Islet precursor cell (in vitro differentiated cells): ENCODE measurements around the gene NMRK2.
A peak's percentile ranks its signal among the peaks of the same experiment; 100 is the strongest.

Source experiments
- DNase-seq: peaks from one replicate; pipeline ENCODE4 v3.0.0-alpha.2; 2018

Gene NMRK2

DNA sequence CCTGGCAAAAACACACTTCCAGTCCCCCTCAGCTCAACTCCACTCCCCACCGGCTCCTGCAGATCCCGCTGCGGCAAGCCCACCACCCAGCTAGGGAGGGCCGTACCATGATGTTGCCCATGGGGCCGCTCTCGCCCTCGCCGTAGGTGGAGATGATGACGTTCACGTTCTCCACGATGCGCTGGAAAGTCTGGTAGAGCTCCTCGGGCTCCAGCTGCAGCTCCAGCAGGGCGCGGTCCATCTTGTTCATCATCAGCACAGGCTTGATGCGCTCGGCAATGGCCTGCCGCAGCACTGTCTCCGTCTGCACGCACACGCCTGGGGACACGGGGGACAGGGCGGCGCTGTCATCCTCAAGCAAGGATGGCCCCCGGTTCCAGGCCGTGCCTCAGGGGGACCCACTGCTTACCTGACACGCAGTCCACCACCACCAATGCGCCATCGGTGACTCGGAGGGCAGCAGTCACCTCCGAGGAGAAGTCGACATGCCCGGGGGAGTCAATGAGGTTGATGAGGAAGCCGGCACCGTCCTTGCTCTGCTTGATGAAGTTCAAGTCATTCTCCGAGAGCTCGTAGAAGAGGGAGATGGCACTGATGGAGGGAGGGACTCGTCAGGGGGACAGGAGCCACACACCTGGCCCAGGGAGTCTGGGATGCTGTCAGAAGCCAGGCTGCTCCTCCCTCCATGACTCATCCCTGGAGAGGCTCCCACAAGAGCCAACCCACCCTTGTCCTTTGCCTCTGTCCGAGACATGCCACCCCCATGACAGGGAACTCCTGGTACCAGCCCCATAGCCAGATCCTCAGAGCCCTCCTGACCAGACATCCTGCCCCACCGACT lies 50.1 kb downstream of the NMRK2 start:
- DNase-seq = peak; percentile 85

DNA sequence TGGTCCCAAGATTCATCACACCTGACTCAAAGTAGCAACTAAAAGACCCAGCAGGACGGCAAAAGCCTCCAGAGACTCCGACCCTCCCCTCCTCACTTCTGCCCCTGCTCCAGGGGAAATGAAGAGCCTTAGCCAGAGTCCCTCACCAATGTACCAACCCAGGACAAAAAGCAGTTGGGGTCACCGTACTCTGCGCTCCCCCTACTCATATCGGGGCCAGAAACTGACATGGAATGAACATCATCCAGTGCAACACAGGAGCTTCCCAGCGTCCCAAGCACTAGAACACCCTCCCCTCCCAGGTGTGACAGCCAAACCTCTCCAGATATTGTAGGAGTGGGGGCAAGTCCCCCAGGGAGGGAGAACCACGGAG lies 50.7 kb downstream of the NMRK2 start:
- DNase-seq = no peak

DNA sequence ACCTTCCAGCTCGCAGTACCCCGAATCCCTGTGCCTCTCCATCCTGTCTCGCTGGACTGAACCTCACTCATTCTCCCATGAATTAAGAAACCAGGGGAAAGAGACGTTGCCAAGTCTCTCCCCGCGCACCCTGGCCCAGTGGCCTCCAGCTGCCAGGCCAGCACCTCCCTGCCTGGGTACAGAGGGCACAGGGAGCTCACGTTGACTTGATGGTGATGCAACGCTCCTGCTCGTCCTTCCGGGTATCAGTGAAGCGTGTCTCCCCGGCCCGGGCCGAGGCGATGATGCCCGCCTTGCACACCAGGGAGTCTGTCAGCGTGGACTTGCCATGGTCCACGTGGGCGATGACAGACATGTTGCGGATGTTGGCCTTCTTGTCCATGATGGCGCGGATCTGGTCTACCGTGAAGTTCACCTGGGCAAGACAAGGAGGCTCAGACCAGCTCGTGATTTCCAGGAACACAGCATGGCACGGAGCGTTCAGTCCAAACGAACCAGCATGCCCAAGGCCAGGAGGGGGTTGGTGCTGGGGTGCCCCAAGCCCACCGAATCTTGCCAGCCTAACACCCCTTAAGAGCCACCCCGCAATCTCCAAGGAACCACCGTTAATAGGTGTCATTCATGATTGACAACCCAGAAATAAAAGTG lies 51.2 kb downstream of the NMRK2 start:
- DNase-seq = no peak

DNA sequence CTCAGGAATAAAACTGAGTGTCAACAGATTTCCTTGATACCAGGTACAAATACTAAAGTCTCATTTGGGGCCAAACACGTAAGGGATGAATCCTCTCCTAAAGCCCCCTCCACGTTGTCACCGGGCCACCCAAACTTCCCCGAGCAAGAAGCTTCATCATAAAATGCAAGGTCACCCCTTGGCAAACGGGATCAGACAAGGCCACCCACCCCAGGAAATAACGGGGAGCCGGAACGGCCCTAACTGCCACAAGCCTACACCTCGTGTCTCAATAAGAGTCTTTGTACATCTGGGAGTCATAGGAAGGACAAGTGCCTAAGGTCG lies 51.7 kb downstream of the NMRK2 start:
- no peak for DNase-seq

DNA sequence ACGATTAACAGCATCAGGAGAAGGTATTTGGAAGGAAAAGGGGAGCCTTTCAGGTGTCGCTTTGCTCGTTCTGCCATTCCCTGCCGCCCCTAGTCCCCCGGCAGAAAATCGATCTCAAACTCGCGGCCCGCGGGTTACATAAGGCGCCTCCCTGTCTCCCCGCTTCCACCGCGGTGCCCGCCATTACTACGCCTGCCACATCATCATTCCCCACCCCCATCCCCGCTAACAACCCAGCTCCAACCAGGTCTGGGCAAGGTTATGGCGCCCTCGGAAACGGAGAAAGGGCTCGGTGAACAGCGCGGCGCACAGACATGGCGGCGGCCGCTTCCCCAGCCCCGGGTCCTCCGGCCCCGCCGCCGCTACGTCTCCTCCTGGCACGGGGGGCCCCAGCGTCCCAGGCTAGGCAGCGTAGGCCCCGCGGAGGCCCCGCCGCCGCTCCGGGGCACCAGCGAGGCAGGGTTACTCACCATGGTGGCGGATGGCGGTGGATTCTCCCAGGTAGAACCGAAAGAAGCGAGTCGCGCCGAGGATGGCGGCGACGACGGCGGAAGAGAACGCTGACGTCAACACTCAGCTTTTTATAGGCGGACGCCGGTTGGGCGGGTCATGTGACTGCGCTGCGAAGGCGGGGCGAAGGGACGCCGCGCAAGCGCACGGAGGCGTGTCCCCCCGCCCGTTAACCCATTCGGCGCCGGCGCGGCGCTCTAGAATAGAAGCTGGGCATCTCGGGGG lies 52.2 kb downstream of the NMRK2 start, which contains the start of gene EEF2:
EEF2 (minus strand) TSS at position 556 of the 735 bp plus-strand sequence; CDS start at position 473, 83 bp downstream.
- DNase-seq = peak; percentile 87

DNA sequence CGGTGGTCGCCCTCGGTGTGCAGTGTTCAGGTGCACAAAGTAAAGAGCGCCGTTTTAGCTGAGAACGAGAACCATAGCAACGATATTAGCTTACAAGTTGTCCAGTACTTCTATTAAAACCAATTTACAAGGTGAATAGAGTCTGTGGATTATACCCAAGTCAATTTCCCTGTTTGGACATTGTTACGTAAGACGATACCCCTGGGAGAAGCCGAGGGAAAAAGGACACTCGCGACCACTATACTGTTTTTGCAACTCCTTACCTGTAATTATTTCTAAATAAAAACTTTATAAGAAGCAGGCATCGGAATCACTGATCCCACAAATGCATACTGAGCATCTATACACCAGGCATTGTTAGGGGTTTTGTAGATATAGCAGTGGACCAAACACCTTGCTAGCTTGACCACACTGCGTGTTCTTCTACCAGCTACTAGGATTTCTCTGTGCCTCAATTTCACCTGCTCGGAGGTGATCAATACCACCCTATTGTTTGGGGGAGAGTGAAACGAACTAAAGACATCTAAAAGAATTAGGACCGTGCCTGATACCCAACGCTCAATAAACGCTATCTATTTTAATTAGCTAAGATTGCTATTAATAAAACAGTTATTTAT lies 52.9 kb downstream of the NMRK2 start:
- DNase-seq = no peak

DNA sequence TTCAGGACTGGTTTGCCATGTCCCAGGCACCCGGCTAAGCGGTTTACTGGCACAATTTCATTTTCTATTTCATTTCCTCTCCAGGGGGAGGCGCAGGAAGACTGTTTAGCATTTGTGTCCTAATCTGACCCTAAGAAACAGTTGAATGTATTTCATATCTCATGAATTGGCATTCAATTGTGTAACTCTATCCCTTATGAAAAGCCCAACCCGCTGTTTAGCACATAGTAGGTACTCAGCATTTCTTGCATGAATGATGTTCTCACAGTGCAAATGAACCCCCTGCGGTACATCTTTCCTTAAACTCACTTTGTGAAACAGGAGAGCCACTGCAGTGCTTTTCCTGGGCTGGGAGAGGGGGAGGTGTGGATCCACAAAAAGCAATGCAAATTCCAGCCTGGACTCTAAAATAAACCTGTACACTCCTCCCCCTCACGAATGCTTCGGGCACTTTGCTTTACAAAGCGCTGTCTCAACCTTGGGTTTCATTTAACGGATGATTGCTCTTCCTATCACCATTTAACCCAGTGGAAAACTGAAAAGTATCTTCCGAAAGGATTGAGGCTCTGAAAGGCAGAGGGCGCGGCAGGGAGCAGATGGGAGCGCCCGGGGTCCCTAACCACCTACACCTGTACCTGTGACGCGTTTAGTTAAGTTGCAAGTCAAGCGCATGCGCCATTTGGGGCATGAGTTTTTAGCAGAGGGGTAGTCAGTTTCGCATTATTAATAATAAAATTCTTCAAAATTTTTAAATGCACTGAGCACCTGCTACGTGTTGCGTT lies 53.6 kb downstream of the NMRK2 start:
- no peak for DNase-seq

DNA sequence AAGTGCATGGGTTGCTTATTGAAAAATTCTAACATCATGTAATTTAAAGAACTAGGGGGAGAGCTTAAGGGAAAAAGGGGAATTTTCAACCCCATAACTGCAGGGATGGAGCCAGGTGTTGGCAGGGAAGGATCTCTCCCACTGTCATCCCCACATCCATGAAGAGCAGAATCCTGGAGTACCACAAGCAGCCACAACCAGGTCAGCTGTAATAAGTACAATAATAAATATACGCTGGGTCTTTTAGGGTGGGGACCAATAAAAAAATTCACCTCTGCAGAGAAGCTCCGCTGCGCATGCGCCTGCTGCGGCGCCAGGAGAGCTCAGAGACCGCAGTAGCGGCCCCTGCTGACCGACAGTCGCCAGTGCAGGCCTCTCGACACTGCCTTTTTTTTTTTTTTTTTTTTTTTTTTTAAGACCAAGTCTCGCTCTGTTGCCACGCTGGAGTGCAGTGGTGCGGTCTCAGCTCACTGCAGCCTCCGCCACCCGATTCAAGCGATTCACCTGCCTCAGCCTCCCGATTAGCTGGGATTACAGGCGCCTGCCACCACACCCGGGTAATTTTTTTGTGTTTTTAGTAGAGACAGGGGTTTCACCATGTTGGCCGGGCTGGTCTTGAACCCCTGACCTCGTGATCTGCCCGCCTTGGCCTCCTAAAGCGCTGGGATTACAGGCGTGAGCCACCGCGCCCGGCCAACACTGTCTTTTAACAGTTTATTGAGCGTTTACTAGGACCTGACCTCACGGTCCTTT lies 54.9 kb downstream of the NMRK2 start:
- DNase-seq = peak; percentile 85

DNA sequence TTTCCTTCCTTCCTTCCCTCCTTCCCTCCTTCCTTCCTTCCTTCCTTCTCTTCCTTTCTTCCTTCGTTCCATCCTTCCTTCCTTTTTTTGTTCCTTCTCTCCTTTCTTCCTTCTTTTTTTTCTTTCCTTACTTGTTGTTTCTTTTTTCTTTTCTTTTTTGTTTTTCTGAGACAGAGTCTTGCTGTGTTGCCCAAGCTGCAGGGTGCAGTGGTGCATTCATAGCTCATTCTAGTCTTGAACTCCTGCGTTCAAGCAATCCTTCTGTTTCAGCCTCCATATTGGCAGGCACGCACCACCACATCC lies 57.9 kb downstream of the NMRK2 start:
- no peak for DNase-seq
